ENCODE data around the gene CUL3.

- no peak for TF ChIP-seq POLR2AphosphoS5 (IDR thresholded peaks at IDR 0.05; ENCODE audit: low read depth, low read length)
- TF ChIP-seq POLR2A (IDR thresholded peaks at IDR 0.05; ENCODE audit: borderline replicate concordance, extremely low read depth, insufficient read depth, insufficient read length) = no peak
- TF ChIP-seq, protein P1, sequence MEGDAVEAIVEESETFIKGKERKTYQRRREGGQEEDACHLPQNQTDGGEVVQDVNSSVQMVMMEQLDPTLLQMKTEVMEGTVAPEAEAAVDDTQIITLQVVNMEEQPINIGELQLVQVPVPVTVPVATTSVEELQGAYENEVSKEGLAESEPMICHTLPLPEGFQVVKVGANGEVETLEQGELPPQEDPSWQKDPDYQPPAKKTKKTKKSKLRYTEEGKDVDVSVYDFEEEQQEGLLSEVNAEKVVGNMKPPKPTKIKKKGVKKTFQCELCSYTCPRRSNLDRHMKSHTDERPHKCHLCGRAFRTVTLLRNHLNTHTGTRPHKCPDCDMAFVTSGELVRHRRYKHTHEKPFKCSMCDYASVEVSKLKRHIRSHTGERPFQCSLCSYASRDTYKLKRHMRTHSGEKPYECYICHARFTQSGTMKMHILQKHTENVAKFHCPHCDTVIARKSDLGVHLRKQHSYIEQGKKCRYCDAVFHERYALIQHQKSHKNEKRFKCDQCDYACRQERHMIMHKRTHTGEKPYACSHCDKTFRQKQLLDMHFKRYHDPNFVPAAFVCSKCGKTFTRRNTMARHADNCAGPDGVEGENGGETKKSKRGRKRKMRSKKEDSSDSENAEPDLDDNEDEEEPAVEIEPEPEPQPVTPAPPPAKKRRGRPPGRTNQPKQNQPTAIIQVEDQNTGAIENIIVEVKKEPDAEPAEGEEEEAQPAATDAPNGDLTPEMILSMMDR (IDR thresholded peaks at IDR 0.05 in 2 of 3, conservative IDR thresholded peaks at IDR 0.05 in 1 of 3; ENCODE audit: borderline replicate concordance in 1 of 3, insufficient read depth in 1 of 3, low read depth in 2 of 3, low read length in 2 of 3) = no peak
- TF ChIP-seq SRF (IDR thresholded peaks at IDR 0.05; ENCODE audit: low read depth) = no peak
- TF ChIP-seq YY1 (IDR thresholded peaks at IDR 0.05; ENCODE audit: extremely low read depth, insufficient replicate concordance, low read depth, low read length) = no peak
- TF ChIP-seq RAD21 (IDR thresholded peaks at IDR 0.05; ENCODE audit: low read depth) = no peak
- TF ChIP-seq TCF7L2 (IDR thresholded peaks at IDR 0.05; ENCODE audit: borderline replicate concordance, extremely low read depth, insufficient read depth, insufficient read length) = no peak
- TF ChIP-seq, protein P2, sequence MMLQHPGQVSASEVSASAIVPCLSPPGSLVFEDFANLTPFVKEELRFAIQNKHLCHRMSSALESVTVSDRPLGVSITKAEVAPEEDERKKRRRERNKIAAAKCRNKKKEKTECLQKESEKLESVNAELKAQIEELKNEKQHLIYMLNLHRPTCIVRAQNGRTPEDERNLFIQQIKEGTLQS (IDR thresholded peaks at IDR 0.05) = no peak
- TF ChIP-seq EZH2phosphoT487 (IDR thresholded peaks at IDR 0.05; ENCODE audit: borderline replicate concordance) = no peak
- no peak for TF ChIP-seq CBX3 (IDR thresholded peaks at IDR 0.05; ENCODE audit: low read depth)
- TF ChIP-seq, protein P3, sequence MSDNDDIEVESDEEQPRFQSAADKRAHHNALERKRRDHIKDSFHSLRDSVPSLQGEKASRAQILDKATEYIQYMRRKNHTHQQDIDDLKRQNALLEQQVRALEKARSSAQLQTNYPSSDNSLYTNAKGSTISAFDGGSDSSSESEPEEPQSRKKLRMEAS (IDR thresholded peaks at IDR 0.05) = no peak
Measured at GRCh38 chr2:224466304-224466895, 118.8 kb downstream of the CUL3 start.
